GM12801 (cell line): ENCODE results near the gene CXCL14.

ENCODE experiments used
- TF ChIP-seq, protein P1 (sequence below): IDR thresholded peaks from one replicate; pipeline ENCODE4 v1.5.1; 2011; ENCODE audit warnings: control low read depth; ENCODE audit not compliant: insufficient read length; ENCODE audit errors: extremely low read depth

The CXCL14 gene, protein sequence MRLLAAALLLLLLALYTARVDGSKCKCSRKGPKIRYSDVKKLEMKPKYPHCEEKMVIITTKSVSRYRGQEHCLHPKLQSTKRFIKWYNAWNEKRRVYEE

GRCh38 chr5:135578685-135579341, at the start of gene CXCL14:
Gene CXCL14, minus strand, starts transcription at chr5:135578991. Its CDS starts 213 bp downstream, at chr5:135578778.
- TF ChIP-seq, protein P1, sequence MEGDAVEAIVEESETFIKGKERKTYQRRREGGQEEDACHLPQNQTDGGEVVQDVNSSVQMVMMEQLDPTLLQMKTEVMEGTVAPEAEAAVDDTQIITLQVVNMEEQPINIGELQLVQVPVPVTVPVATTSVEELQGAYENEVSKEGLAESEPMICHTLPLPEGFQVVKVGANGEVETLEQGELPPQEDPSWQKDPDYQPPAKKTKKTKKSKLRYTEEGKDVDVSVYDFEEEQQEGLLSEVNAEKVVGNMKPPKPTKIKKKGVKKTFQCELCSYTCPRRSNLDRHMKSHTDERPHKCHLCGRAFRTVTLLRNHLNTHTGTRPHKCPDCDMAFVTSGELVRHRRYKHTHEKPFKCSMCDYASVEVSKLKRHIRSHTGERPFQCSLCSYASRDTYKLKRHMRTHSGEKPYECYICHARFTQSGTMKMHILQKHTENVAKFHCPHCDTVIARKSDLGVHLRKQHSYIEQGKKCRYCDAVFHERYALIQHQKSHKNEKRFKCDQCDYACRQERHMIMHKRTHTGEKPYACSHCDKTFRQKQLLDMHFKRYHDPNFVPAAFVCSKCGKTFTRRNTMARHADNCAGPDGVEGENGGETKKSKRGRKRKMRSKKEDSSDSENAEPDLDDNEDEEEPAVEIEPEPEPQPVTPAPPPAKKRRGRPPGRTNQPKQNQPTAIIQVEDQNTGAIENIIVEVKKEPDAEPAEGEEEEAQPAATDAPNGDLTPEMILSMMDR, result no peak

DNA sequence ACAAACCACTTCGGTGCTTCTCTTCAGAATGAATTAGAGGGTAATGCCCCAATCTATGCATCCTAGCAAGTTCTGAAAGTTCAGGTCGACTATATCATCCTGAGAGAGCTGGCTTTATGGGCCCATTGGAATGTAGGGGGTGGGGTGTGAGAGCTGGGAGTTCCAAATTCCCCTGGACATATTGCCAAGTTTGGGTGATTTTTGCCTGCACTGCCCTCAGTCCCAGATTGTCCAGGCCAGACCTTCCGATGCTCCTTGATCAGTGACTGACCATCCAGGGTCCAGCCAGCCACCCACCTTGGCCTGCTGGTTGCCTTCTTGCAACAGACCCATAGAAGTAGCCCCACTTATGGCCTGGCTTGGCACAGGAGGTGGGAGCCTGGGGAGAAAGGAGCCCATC, 47.8 kb upstream of the CXCL14 start:
- TF ChIP-seq, protein P1, result no peak

DNA sequence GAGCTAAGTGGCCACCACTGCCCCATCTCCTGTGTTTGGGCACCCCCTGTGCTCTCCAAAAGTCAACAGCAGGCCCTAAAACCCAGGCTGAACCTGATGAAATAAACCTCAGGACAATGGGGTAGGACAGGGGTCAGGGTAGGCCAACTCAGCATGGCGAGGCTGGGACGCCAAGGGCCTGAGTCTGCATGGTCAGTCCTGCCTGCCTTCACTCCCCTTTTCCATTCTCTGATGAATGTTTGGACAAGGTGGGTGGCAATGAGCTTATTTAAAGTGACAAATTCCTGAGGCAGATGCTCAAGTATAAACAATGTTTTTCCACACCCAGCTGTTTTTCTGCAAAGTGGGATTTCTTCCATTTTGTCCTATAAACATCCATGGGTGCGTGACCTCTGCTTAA, 47.2 kb upstream of the CXCL14 start:
- TF ChIP-seq, protein P1, result no peak

DNA sequence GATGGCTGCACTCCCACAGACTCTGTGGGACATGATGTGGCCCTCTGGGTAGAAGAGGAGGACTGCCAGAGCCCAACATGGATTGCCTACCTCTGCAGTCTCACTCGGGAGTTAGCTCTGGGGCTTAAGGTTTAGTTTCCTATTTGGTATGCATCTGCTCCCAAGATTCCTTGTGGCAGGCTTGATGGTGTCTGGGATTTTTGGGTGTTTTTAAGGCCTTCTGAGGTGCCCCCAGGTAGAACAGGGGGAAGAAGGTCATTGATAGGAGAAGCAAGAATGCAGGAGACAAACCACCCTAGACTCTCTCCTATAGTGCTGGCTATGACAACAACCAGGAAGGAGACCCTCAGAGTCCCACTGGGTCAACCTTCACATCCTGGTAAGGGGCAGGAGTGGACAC, 46.7 kb upstream of the CXCL14 start:
- TF ChIP-seq, protein P1, result no peak

GRCh38 chr5:135625061-135625460, 46.3 kb upstream of the CXCL14 start:
- TF ChIP-seq, protein P1, result no peak

DNA sequence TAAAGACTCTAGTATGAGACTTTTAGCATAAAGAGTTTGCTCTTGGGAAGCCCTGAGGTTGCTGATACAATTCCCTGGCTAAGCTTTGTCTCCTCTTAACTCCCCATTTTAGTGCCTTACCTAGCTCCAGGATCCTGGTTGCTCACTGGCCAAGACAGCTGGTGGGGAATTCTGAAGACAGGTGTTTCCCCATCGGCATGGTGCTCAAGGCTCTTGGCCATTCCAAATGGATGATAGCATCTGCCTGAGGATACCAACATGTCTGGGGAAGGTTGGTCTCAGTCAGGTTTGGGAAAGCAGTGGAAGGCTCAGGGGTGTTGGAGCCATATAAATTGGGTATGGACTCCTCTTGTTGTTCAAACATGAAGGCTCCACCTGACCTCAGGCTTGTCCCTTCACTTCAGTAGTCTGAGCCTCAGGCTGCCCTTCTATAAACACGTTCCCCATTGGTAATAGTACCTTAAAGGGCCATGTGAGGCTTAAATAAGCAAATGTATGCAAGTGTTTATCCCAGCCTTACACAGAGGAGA, 44.5 kb upstream of the CXCL14 start:
- TF ChIP-seq, protein P1, result no peak

- TF ChIP-seq, protein P1, result no peak
Measured at GRCh38 chr5:135615581-135616260, 36.9 kb upstream of the CXCL14 start.
